RCC 7860 (cell line): Measurements from ENCODE around the gene TSPAN3.

Source experiments
- DNase-seq: peaks from one replicate; pipeline ENCODE4 v3.0.0-alpha.2; 2015; ENCODE audit warnings: low spot score
- FAIRE-seq: peaks from 2 replicates; lab custom pipeline; 2012; peaks lifted over from hg19 to GRCh38; lab: Jason Lieb, UNC

Gene TSPAN3

DNA sequence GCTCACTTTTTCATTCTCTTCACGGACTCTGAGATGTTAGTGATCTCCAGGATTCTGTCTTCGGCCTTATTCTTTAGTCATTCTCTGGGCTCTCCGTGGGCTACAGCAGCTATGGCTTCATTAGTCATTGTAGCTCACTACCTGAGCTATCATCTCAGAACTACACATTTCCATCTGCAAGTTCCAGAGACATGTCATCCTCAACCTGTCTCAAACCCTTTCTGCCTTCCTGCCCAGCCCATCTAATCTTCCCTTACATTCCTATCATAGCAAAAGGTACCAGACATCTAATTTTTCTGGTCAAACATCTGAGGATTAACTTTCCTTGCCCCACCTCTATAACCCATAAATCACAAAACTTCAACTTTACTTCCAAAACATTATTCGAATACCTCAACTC is 13.2 kb downstream of the TSPAN3 start:
- DNase-seq (peak; percentile 8), FAIRE-seq (no peak)

DNA sequence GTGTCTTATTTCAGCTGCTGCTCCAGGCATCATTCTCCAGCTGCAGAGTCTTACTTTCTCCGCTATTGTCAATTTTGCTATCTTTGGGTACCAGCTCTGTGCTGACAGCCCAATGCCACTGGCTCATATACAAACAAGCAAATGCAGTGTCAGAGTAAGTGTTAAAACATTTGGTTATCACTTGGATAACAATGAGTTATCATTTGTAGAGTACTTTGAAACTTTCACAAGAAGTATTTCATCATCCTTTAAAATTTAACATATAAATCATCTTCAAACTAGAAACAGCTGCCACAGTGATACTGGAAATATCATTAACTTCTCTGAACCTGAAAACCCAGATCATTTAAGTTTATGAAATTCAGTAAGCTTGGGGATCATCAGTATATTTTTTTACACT is 13.8 kb downstream of the TSPAN3 start:
- DNase-seq (no peak), FAIRE-seq (no peak)

DNA sequence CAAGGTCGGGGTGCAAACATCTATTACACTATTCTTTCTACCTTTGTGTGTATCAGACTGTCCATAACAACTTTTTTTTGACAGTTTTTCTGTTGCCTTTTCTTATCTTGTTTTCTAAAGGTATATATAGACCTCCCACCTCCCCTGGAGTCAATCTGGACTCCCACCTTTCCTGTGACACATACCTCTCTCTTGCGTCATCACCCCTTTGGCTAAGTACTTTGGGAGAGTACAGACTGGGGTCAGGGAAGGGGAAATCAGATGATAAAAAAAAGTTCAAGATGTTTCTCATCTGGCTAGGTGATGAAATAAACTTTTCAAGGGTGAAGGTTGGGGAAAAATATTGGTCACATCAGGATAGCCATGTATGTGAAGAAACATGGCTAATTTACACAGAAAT is 17.2 kb downstream of the TSPAN3 start:
- DNase-seq (no peak), FAIRE-seq (no peak)

DNA sequence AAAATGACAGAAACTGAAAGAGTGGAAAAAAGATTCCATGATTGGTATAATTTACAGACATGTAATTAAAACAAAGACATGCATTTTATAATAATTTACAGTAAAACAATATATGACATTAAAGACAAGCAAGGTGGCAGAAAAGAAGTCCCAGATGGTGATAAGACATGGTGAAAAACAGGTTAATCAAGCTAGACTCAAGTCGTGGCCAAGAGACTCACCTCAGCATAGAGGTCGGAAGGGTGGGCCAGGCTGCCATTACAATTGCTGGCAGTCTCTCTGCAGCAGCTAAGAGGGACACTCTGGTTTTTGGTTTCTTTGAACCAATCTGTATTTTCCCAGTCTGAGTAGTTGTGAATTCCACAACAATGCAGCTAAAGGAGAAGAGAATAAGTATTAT is 18.4 kb downstream of the TSPAN3 start:
- FAIRE-seq (no peak), DNase-seq (no peak)

- no peak for DNase-seq
- FAIRE-seq = no peak
Observed at GRCh38 chr15:77048135-77048876, 22.6 kb downstream of the TSPAN3 start.

GRCh38 chr15:77046704-77047412 is 24.1 kb downstream of the TSPAN3 start:
- no peak for FAIRE-seq
- no peak for DNase-seq

- FAIRE-seq (no peak), DNase-seq (no peak)
Observed at GRCh38 chr15:77045985-77046384, 24.9 kb downstream of the TSPAN3 start.

DNA sequence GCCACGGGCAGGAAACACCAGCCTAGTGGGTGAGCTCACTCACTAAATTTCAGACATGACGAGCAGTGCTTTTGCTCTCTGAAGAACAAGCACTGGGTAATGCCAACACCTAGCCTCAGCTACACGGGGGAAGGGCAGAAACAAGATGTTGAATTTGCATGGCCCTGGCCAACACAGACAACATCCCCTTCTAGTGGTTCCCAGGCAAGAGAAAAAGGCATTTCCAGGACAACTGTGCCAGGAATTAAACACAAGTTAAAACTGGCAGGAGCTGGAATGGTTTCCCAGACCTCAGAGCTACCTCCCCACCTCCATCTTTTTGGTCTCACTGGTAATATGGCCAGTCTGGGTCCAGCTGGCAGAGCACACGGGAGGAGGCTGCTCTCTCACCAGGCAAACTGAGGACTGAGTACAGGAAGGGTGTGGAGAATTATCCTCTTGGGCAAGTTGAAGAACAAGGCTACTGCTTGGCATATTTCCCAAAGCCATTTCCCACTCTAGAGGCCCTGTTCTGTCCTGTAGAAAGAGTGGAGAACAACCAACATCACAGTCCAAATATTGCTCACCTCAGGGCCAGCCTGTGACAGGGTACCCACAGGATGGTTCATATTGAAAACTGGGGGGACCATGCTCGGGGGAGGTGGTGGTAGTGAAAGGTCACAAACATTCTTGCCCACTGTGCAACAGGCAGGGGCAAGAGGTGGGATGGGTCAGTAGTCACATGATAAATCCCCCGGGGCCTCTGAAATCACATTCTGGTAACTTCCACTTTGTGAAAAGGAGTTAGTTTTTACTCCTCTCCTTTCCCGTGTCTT is 26.5 kb downstream of the TSPAN3 start:
- FAIRE-seq = no peak
- no peak for DNase-seq

- DNase-seq = no peak
Observed at GRCh38 chr15:77042955-77043920, 27.7 kb downstream of the TSPAN3 start.

GRCh38 chr15:77042245-77042919 is 28.5 kb downstream of the TSPAN3 start:
- no peak for FAIRE-seq
- DNase-seq = no peak

More at GRCh38 chr15:77042955-77043920, 27.7 kb downstream of the TSPAN3 start:
- FAIRE-seq = no peak

GRCh38 chr15:77040673-77041072 is 30.2 kb downstream of the TSPAN3 start:
- DNase-seq (no peak), FAIRE-seq (no peak)

GRCh38 chr15:77039848-77040247 is 31.1 kb downstream of the TSPAN3 start:
- DNase-seq (no peak), FAIRE-seq (no peak)

DNA sequence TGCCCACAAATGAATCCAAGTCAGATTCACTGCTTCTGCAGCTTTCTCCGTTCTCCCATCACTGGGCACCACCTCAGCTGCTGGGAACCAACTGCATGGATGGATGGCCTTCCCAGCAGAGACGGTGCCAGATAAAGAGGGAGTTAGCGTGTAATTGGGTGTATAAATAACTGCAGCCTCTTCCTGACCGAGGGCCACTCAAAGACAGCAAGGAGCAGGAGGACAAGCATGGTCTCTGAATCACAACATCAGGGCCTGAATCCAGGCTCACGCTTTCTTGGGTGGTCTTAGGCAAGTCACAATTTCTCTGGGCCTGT is 31.7 kb downstream of the TSPAN3 start:
- DNase-seq = no peak
- no peak for FAIRE-seq

DNA sequence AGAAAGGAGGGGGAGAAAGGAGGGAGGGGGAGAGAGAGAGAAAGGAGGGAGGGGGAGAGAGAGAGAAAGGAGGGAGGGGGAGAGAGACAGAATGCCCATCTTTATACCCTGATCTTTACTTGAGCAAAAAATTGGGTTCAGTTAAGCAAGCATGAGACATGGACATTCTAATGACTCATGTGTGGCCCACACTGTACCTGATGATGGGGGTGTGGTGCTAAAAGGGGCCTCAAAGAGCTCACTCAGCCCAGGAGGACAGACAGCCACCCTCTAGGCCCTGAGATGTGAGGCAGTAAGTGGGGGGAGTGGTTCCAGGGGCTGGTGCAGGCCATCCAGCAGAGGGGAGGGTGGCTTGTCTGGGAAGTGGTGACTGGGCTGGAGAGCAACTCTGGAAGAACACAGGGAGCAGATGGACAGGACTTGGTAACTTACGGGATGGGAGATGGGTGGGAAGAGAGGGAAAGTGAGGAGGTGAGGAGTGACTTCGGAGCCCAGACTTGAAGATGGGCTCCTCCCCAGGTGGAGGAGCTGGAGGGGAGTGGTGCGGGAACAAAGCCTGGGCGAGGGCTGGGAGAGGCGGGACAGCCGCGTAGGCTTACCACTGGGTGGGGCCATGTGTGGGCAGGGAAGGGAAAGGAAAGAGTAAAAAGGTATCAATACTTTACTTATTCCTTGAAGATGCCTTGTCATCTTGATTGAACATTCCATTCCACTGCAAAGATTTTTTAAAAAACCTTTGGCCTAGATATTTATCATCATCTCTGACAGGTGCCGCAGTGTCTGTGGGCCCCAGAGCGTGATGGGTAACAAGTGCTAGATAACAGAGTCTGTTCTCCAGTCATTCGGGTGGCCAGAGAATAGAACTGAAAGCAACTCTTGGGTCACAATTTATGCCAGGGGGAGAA is 32.3 kb downstream of the TSPAN3 start:
- no peak for DNase-seq
- no peak for FAIRE-seq

GRCh38 chr15:77037388-77038209 is 33.3 kb downstream of the TSPAN3 start:
- FAIRE-seq (no peak), DNase-seq (no peak)

GRCh38 chr15:77036537-77037387 is 34.1 kb downstream of the TSPAN3 start:
- DNase-seq (no peak), FAIRE-seq (no peak)

DNA sequence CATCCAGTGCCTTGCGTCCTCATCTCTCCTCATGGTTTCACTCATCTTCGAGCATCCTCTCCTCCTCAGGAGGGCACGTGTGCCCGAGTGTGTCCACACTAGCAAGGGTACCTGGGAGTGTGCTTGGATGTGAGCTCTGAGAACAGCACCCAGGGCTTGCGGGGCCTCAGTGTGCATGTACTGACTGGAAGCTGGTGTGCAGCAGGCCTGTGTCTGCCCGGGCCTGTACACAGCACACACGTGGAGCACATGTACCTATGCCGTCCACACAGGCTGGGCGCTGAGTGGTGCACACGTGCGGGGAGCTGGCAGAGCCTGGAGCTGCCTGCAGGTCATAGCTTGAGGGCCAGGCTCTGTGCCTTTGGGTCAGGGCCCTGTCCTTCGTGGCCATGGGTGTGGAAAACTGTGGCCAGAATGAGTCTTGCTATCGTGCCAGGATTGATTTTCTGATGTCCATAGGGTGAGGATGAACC is 34.9 kb downstream of the TSPAN3 start:
- FAIRE-seq (no peak), DNase-seq (no peak)
